GM21381 (cell line): ENCODE results near the gene CCDC87.
A peak's percentile ranks its signal among the peaks of the same experiment; 100 is the strongest.
"Not testable (repeated sequence)": the region's sequence is repeated elsewhere in the genome, so short reads cannot be mapped to it uniquely, and the experiment has no call there.

Experiments
- ATAC-seq: cut with Tn5 transposase; IDR thresholded peaks from one replicate; pipeline ENCODE4 v1.9.1; 2021; ENCODE audit warnings: mild to moderate bottlenecking, moderate library complexity; ENCODE audit not compliant: unreplicated experiment

Gene CCDC87

GRCh38 chr11:66617155-66617834 is 24.4 kb upstream of the CCDC87 start:
- ATAC-seq = peak; percentile 14

GRCh38 chr11:66616379-66617154 is 23.7 kb upstream of the CCDC87 start, which contains the start of gene RBM14:
Gene RBM14, plus strand, starts transcription at chr11:66616630. Its CDS starts 91 bp downstream, at chr11:66616721.
- ATAC-seq = peak; percentile 87

DNA sequence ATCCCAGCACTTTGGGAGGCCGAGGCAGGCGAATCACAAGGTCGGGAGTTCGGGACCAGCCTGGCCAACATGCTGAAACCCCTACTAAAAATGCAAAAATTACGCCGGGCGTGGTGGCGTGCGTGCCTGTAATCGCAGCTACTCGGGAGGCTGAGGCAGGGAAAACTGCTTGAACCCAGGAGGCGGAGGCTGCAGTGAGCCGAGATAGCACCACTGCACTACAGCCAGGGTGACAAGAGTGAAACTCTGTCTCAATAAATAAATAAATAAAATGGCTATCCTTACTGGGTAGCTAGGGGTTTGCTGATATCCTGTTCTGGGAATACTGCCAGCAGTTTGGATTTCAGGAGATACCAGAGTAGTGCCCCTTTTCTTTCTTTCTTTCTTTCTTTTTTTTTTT is 21.2 kb upstream of the CCDC87 start:
- no peak for ATAC-seq

- no peak for ATAC-seq
Observed at GRCh38 chr11:66612458-66612857, 19.6 kb upstream of the CCDC87 start.

DNA sequence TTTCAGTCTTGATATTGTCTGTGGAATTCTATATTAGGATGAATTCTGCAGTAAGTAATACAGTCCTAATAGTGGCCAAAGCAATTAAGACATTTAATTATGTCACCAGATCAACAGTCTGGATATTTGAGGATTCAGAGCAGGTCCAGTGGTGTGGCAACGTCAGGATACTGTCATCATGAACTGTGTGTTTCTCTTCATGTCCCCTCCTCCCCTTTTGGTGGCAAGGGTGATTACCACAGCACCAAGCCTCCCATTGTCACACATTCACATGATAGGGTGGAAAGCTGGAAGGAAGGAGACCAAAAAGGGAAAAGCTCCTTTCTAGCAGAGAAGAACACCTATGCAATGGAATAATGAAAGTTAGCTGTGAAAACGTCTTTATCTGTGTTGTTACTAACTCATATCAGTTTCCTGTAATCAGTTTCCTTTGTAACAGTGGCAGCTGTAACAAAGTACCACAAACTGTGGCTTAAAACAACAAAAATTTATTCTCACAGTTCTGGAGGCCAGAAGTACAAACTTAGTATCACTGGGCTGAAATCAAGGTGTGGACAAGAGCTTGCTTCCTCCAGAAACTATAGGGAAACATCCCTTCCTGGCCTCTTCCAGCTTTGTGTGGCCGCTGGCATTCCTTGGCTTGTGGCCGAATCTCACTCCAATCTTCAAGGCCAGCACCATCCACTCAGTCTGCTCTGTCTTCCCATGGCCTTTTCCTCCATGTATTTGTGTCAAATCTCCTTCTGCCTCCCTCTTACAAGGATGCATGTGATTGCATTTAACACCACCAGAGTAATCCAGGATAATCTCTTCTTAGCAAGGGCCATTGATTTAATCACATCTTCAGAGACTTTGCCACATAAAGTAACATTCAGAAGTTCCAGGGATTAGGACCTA is 17.1 kb upstream of the CCDC87 start:
- ATAC-seq = no peak

GRCh38 chr11:66607126-66607834 is 14.4 kb upstream of the CCDC87 start:
- no peak for ATAC-seq

DNA sequence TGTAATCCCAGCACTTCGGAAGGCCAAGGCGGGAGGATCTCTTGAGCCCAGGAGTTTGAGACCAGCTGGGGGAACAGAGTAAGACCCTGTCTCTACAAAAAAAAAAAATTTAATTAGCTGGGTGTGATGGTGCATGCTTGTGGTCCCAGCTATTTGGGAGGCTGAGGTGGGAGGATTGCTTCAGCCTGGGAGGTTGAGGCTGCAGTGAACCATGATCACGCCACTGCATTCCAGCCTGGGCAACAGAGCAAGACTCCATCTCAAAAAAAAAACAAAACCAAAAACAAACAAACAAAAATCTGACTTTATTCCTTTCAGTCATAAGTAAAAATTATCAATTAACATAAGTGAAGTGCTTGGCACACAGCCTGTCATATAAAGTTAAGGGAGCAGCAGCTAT is 13.7 kb upstream of the CCDC87 start:
- not testable (repeated sequence) for ATAC-seq

DNA sequence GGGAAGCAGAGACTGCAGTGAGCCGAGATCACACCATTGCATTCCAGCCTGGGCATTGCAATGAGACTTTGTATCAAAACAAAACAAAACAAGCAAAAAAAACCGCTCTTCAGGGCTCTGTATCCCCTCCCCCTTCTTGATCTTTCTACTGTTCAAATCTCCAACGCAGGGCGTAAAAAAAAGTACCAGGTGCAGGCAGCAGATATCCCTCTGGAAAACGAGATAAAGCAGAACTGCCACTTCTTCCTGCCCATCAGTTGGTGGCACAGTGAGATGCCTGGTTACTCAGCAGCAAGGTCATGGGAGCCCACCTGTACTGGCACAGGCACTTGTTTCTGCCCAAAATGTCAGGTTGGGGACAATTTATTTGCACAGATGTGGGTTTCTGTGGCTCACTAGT is 11.3 kb upstream of the CCDC87 start:
- ATAC-seq = no peak

GRCh38 chr11:66603072-66603471 is 10.2 kb upstream of the CCDC87 start:
- ATAC-seq = no peak

DNA sequence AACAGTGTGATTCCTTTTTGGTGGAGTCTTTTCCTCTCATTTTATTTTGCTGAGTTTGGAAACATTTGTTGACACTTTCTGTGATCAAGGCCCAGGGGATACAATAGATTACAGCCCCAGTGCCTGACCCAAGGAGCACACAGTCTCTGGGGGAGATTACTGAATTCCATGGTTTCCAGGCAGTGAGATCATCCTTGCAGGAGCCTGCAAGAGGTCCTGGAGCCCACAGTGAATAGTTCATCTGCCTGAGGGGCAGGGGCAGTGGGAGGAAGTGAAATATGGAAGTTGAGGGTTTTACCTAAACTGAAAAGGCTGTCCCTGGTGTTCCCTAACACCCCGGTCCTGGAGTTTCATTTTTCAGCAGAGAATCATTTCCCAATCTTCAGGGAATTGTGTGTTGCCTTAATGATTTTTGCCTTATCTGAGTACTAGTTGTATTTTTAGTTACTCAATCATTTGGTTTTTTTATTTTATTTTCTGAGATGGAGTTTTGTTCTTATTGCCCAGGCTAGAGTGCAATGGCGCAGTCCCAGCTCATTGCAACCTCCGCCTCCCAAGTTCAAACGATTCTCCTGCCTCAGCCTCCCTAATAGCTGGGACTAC is 7.9 kb upstream of the CCDC87 start:
- no peak for ATAC-seq

GRCh38 chr11:66600219-66600618 is 7.4 kb upstream of the CCDC87 start:
- no peak for ATAC-seq

DNA sequence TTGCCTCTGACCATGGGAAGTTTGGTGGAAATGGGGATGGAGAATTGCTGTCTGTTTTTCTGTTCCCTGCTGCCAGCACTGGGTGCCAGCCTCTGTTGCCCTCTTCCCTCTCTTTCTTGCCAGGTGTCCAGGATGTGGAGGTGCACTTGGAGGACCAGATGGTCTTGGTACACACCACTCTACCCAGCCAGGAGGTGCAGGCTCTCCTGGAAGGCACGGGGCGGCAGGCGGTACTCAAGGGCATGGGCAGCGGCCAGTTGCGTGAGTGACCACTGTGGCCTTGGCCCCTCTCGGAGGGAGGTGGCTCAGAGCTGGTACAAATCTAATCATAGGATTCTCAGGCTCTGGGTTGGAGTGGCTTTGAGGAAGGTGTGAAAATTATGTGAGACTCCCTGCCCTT is 6.1 kb upstream of the CCDC87 start:
- no peak for ATAC-seq

- ATAC-seq = no peak
Observed at GRCh38 chr11:66595245-66595904, 2.5 kb upstream of the CCDC87 start.

DNA sequence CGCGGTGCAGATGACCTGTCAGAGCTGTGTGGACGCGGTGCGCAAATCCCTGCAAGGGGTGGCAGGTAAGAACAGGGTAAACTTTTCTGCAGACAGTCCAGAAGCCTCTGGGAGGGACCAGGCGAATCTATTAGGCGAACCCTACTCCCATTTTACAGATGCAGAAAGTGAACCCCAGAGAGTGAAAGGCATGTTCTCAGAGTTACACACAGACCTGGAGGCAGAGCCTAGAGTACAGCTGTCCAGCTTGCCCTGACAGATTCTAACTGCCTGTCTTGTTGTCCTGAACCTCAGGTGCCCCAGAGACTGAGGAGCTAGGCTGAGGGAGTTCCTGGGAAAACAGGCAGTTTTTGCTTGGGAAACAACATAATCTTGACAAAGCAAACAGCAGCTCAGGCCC is 787 bp upstream of the CCDC87 start:
- ATAC-seq = no peak

DNA sequence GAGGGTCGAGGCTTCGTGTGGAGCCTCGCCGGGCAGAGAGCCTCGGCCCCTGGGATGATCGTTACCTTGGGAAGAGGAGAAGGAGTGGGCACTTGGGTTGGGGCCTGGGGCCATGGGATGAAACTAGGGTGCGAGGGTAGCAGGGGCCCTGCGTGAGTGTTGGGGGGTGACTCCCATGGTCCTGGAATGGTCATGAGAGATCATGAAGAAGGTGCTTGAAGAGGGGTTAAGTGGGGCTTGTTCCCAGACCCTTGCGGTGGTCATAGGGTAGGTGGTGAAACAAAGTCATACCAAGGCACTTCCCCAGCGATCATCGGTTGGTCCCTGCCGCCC is 406 bp upstream of the CCDC87 start:
- no peak for ATAC-seq

DNA sequence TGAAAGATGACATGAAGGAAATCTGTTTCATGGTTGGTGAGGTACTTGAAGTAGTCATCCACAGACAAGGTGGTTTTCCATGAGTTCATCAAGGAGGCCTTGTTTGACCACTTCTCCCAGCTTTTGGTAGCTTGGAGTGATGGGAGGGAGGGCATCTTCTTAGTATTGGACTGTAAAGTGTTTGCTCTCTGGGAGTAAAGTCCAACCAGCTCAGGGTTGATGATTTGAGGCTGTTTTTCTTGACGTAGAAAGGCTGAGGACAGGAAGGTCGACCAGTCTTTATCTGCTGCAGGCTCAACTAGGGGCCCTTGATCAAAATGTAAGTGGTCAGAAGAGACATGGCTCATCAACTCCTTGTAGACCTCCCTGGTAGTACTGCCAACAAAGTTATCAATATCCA is 1.7 kb downstream of the CCDC87 start:
- ATAC-seq = no peak

- ATAC-seq = no peak
Observed at GRCh38 chr11:66589996-66590675, 2.7 kb downstream of the CCDC87 start.

DNA sequence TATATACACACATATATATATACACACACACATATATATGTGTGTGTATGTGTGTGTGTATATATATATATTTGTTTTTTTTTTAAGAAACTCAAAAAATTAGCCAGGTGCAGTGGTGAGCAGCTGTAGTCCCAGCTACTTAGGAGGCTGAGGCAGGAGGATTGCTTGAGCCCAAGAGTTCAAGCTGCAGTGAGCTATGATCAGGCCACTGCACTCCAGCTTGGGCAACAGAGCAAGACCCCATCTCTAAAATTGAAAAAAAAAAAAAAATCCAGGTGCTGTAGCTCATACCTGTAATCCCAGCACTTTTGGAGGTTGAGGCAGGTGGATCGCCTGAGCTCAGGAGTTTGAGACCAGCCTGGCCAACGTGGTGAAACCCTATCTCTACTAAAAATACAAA is 3.5 kb downstream of the CCDC87 start:
- ATAC-seq = not testable (repeated sequence)

GRCh38 chr11:66586136-66586535 is 6.7 kb downstream of the CCDC87 start:
- no peak for ATAC-seq
